Mesendoderm (in vitro differentiated cells): ENCODE data around the gene ELMOD2. TPM values are rescaled to one million over a fixed set of nuclear protein-coding genes. Genes with fewer than 3 reads are reported as not detected.

Source experiments
- DNase-seq: peaks from one replicate; pipeline ENCODE4 v3.0.0; 2013
- H2AK5ac ChIP-seq: 2 replicates; pipeline ENCODE4 v1.6.1; 2013; ENCODE audit warnings: low read length, inconsistent platforms
- H2BK120ac ChIP-seq: 2 replicates; pipeline ENCODE4 v1.6.1; 2013; ENCODE audit warnings: low read depth, mild to moderate bottlenecking, low read length, moderate library complexity, mixed read lengths
- H2BK15ac ChIP-seq: replicated peaks from 2 replicates; pipeline ENCODE4 v1.6.1; 2013; ENCODE audit warnings: low read depth, mild to moderate bottlenecking, moderate library complexity
- H2BK5ac ChIP-seq: 2 replicates; pipeline ENCODE4 v1.6.1; 2013; ENCODE audit warnings: low read length, inconsistent platforms
- H3K18ac ChIP-seq: 2 replicates; pipeline ENCODE4 v1.6.1; 2013; ENCODE audit warnings: mild to moderate bottlenecking, low read length, mixed read lengths
- H3K23ac ChIP-seq: one replicate; pipeline ENCODE4 v1.6.1; 2013; ENCODE audit warnings: low read length
- H3K27ac ChIP-seq: 2 replicates; pipeline ENCODE4 v1.5.1; 2013; ENCODE audit warnings: low read depth, mild to moderate bottlenecking, inconsistent platforms, low read length, moderate library complexity
- H3K27me3 ChIP-seq: 2 replicates; pipeline ENCODE4 v1.6.1; 2013; ENCODE audit warnings: low read length, control low read depth, mild to moderate bottlenecking, inconsistent platforms; ENCODE audit not compliant: insufficient read depth, poor library complexity
- H3K36me3 ChIP-seq: 2 replicates; pipeline ENCODE4 v1.6.1; 2013; ENCODE audit warnings: low read length, inconsistent platforms; ENCODE audit not compliant: control insufficient read depth, insufficient read depth
- H3K4ac ChIP-seq: one replicate; pipeline ENCODE4 v1.6.1; 2013; ENCODE audit warnings: low read depth, mild to moderate bottlenecking, low read length, moderate library complexity
- H3K4me1 ChIP-seq: 2 replicates; pipeline ENCODE4 v1.6.1; 2013; ENCODE audit warnings: low read depth, low read length, inconsistent platforms; ENCODE audit not compliant: control insufficient read depth
- H3K4me2 ChIP-seq: 2 replicates; pipeline ENCODE4 v1.6.1; 2013; ENCODE audit warnings: low read length
- H3K4me3 ChIP-seq: 2 replicates; pipeline ENCODE4 v1.5.1; 2013; ENCODE audit warnings: mild to moderate bottlenecking, low read length
- H3K56ac ChIP-seq: one replicate; pipeline ENCODE4 v1.6.1; 2013; ENCODE audit warnings: low read length
- H3K79me1 ChIP-seq: 2 replicates; pipeline ENCODE4 v1.6.1; 2013; ENCODE audit warnings: low read length, inconsistent platforms
- H3K79me2 ChIP-seq: 2 replicates; pipeline ENCODE4 v1.6.1; 2013; ENCODE audit warnings: mild to moderate bottlenecking, low read length; ENCODE audit not compliant: control insufficient read depth, insufficient read depth
- H3K9ac ChIP-seq: 2 replicates; pipeline ENCODE4 v1.6.1; 2013; ENCODE audit warnings: low read length, inconsistent platforms
- H4K5ac ChIP-seq: one replicate; pipeline ENCODE4 v1.6.1; 2013; ENCODE audit warnings: low read length
- H4K8ac ChIP-seq: one replicate; pipeline ENCODE4 v1.6.1; 2013; ENCODE audit warnings: low read depth, mild to moderate bottlenecking, control low read depth, low read length, moderate library complexity
- WGBS: extraction: QIAGEN DNeasy Blood & Tissue Kit; methylation state at CpG from one replicate; pipeline ENCODE4 v1.1.7; 2013; ENCODE audit warnings: low lambda C conversion rate, missing lambda C conversion rate; ENCODE audit not compliant: insufficient coverage; ENCODE audit errors: extremely low coverage; 5-methylcytosine and 5-hydroxymethylcytosine counted together
- polyA plus RNA-seq, 2 experiments: library from polyadenylated mRNA; stranded (reverse); fragments of 200-250 nt; gene quantifications; one replicate each; pipeline ENCODE4 v1.2.3, GENCODE V29; 2013

ELMOD2 gene
- polyA plus RNA-seq (2013, experiment 1 of 2) = 15.3 TPM
- 14.5 TPM for polyA plus RNA-seq (2013, experiment 2 of 2)

DNA sequence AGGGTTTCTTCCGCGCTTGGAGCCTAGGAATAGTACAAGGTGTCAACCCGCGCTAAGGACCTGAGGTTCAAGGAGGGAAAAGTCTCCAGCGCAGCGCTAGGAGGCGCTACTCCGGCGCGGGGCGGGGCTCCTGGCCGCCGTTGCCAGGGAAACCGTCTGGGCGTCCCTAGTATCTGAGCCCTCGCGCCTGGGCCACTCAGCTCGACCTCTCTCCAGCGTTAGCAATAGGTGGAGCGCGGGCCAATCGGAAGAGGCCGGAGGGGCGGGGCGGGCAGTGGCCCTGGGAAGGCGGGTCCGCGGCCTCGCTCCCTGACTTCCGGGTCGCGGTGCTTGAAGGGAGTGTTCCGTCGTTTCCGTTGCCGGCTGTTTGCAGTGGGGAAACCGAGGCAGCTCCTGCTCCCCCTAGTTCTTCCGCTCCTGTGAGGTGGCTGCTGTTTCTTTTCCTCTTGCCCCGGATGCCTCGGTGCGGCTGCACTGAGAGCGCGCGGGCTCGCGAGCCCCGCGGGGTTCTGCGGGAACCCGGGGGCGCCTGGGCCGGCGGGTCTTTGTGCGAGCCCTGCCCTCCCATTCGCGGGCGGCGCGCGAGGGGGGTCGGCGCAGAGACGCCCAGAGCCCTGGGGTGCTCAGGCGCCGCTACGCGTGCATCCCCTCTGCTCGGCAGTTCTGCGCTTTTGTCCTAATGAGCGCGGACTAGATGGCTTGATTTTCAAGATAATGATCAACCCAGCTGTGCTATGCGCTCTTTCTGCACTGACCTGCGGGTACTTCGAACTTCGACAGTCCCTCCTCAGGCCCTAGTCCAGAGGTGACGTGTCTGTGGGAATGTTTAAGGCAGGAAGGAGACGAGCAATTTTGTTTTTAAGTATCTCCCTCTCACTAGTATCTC, at the start of gene ELMOD2:
ELMOD2 (plus strand) TSS at position 312 of the 886 bp plus-strand sequence. CDS start 1,261 bp downstream, outside the sequence.
- Histone ChIP-seq H2BK15ac (no peak within 1 kb of the TSS), H2BK5ac (no peak within 1 kb of the TSS), H3K27me3 (no peaks in the 10 kb centered on the region), H2BK120ac (no peak within 1 kb of the TSS), H4K5ac (no peak within 1 kb of the TSS), H3K27ac (peak within 1 kb of the TSS; percentile 14), H4K8ac (no peak within 1 kb of the TSS), H3K4ac (peak within 1 kb of the TSS; percentile 4), H3K4me2 (peak within 1 kb of the TSS; percentile 43), H3K9ac (peak within 1 kb of the TSS; percentile 71), H3K79me2 (no peaks in the 10 kb centered on the region), H3K23ac (no peak within 1 kb of the TSS), H3K79me1 (no peaks in the 10 kb centered on the region), H3K18ac (peak within 1 kb of the TSS; percentile 34), H2AK5ac (no peak within 1 kb of the TSS), H3K4me3 (peak within 1 kb of the TSS; percentile 55), H3K56ac (peak within 1 kb of the TSS; percentile 88), H3K36me3 (no peaks in the 10 kb centered on the region), H3K4me1 (no peaks in the 10 kb centered on the region)
- WGBS = no CpG with 5 or more reads among the region's 77 CpGs
- peak; percentile 99 for DNase-seq

DNA sequence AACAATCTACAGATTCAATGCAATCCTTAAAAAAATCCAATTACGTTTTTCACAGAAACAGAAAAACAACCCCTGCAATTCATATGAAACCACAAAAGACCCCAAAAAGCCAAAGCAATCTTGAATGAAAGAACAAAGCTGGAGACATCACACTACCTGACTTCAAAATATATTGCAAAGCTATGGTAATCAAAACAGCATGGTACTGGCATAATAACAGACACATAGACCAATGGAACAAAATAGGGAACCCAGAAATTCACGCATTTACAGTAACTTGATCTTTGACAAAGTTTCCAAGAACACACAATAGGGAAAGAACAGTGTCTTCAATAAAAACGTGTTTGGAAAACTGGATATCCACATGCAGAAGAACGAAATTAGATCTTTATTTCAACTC, 40.5 kb upstream of the ELMOD2 start:
- no peak overlapping the region for H4K8ac ChIP-seq
- 100% methylated on average over 1 of the region's 4 CpGs for WGBS
- H3K27me3 ChIP-seq = no peaks in the 10 kb centered on the region

DNA sequence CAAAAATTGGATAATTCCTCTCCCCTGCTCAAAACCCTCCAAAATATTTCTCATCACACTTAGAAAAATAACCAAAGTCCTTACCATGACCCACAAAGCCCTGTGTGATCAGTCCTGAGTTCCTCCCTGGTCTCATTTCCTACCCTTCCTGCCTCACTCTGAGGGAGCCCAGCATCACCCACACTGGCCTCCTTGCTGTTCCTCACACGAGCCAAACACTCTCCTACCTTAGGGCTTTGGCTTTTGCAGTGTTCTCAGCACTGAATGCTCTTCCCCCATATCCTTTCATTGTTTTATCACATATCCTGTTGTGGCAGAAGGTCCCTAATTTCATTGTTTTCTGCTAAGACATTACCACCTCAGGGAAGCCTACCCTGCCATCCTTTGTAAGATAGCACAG, 38.0 kb upstream of the ELMOD2 start:
- Histone ChIP-seq H3K79me2 (no peaks in the 10 kb centered on the region), H3K4me3 (no peak overlapping the region), H4K8ac (no peak overlapping the region), H3K4ac (no peak overlapping the region), H3K79me1 (no peaks in the 10 kb centered on the region), H3K4me2 (no peak overlapping the region), H2BK15ac (no peak overlapping the region), H3K18ac (no peak overlapping the region), H3K23ac (no peak overlapping the region), H3K4me1 (no peaks in the 10 kb centered on the region), H3K56ac (no peak overlapping the region), H3K27ac (no peak overlapping the region), H3K9ac (no peak overlapping the region), H3K27me3 (no peaks in the 10 kb centered on the region), H2BK5ac (no peak overlapping the region), H2BK120ac (no peak overlapping the region), H3K36me3 (no peaks in the 10 kb centered on the region), H4K5ac (no peak overlapping the region), H2AK5ac (no peak overlapping the region)
- DNase-seq = no peak
- no CpG with 5 or more reads among the region's 1 CpG for WGBS

More for the DNA sequence above, 40.5 kb upstream of the ELMOD2 start:
- H3K4me2 ChIP-seq = no peak overlapping the region
- no peak for DNase-seq
- no peak overlapping the region for H4K5ac ChIP-seq
- no peak overlapping the region for H3K9ac ChIP-seq
- H2BK5ac ChIP-seq = no peak overlapping the region
- no peak overlapping the region for H3K56ac ChIP-seq
- H3K18ac ChIP-seq = no peak overlapping the region
- no peaks in the 10 kb centered on the region for H3K79me1 ChIP-seq
- no peak overlapping the region for H3K4ac ChIP-seq
- no peaks in the 10 kb centered on the region for H3K79me2 ChIP-seq
- no peak overlapping the region for H2AK5ac ChIP-seq
- H3K4me3 ChIP-seq = no peak overlapping the region
- no peak overlapping the region for H3K23ac ChIP-seq
- H2BK120ac ChIP-seq = no peak overlapping the region
- H3K4me1 ChIP-seq = no peaks in the 10 kb centered on the region
- H2BK15ac ChIP-seq = no peak overlapping the region
- no peak overlapping the region for H3K27ac ChIP-seq
- H3K36me3 ChIP-seq = no peaks in the 10 kb centered on the region

- Histone ChIP-seq H3K4me1 (no peaks in the 10 kb centered on the region), H3K4ac (no peak overlapping the region), H2BK15ac (no peak overlapping the region), H3K4me3 (no peak overlapping the region), H3K27me3 (peaks cover 18% of the 10 kb centered on the region), H4K5ac (no peak overlapping the region), H3K36me3 (no peaks in the 10 kb centered on the region), H3K23ac (peak overlapping the region; percentile 53), H4K8ac (no peak overlapping the region), H3K79me1 (no peaks in the 10 kb centered on the region), H2BK120ac (no peak overlapping the region), H3K9ac (peak overlapping the region; percentile 52), H2BK5ac (no peak overlapping the region), H3K56ac (peak overlapping the region; percentile 50), H2AK5ac (no peak overlapping the region), H3K18ac (no peak overlapping the region), H3K4me2 (peak overlapping the region; percentile 29), H3K27ac (no peak overlapping the region), H3K79me2 (no peaks in the 10 kb centered on the region)
- DNase-seq = peak; percentile 41
- WGBS = no CpG with 5 or more reads among the region's 11 CpGs
These were observed 26.6 kb upstream of the ELMOD2 start for GRCh38 chr4:140497405-140497746.

- Histone ChIP-seq H3K23ac (peak within 1 kb of the TSS; percentile 53), H3K36me3 (no peaks in the 10 kb centered on the region), H3K9ac (peak within 1 kb of the TSS; percentile 52), H2BK5ac (no peak within 1 kb of the TSS), H3K4me1 (no peaks in the 10 kb centered on the region), H3K4me3 (no peak within 1 kb of the TSS), H3K27me3 (peaks cover 18% of the 10 kb centered on the region), H4K8ac (no peak within 1 kb of the TSS), H4K5ac (no peak within 1 kb of the TSS), H3K27ac (no peak within 1 kb of the TSS), H3K79me1 (no peaks in the 10 kb centered on the region), H3K4ac (no peak within 1 kb of the TSS), H2BK15ac (no peak within 1 kb of the TSS), H3K4me2 (peak within 1 kb of the TSS; percentile 29), H3K18ac (no peak within 1 kb of the TSS), H2BK120ac (no peak within 1 kb of the TSS), H3K56ac (peak within 1 kb of the TSS; percentile 50), H3K79me2 (no peaks in the 10 kb centered on the region), H2AK5ac (no peak within 1 kb of the TSS)
- DNase-seq = peak; percentile 25
- WGBS = no CpG with 5 or more reads among the region's 68 CpGs
These were observed 26.0 kb upstream of the ELMOD2 start, which contains the start of gene MGAT4D for GRCh38 chr4:140497747-140498636. MGAT4D (minus strand) TSS chr4:140498293; CDS start chr4:140498222, 71 bp downstream.
